Measurements from ENCODE around the gene DCLRE1B.

Gene DCLRE1B

DNA sequence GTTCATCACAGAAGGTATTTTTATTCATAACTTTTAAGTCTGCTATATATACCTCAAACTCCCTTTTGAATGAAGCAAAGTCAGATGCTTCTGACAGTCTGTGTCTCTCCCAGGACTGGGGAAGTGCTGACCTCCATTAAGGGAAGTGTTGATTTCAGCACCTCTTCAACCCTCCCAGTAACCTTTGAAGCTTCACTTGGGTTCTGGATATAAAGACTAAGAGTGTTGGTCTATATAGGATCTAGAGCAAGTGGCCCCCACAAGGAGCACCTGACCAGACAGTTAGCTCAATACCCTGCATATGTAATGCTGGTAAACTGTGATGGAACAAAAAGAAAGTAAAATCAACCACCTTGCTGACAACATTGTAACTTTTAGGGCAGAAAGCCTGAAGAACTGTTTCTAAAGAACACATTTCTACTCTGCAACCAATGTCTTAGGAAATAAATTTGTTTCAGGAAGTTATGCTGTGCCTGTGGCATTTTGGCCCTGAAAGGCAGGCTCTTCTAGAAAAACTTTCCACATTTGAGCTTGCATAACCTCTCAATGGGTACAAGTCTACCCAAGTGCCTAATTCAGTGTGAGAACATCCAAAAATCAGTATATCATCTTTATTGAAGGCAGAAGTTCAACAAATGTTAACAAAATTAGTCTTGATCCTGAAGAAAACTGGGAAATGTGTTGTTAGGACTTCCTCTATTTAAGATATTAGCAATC lies 32.7 kb upstream of the DCLRE1B start (continued):
- TF ChIP-seq, protein P1, sequence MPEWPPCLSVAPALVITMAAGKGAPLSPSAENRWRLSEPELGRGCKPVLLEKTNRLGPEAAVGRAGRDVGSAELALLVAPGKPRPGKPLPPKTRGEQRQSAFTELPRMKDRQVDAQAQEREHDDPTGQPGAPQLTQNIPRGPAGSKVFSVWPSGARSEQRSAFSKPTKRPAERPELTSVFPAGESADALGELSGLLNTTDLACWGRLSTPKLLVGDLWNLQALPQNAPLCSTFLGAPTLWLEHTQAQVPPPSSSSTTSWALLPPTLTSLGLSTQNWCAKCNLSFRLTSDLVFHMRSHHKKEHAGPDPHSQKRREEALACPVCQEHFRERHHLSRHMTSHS (tag by site-specific recombination; IDR thresholded peaks at IDR 0.05), result no peak

DNA sequence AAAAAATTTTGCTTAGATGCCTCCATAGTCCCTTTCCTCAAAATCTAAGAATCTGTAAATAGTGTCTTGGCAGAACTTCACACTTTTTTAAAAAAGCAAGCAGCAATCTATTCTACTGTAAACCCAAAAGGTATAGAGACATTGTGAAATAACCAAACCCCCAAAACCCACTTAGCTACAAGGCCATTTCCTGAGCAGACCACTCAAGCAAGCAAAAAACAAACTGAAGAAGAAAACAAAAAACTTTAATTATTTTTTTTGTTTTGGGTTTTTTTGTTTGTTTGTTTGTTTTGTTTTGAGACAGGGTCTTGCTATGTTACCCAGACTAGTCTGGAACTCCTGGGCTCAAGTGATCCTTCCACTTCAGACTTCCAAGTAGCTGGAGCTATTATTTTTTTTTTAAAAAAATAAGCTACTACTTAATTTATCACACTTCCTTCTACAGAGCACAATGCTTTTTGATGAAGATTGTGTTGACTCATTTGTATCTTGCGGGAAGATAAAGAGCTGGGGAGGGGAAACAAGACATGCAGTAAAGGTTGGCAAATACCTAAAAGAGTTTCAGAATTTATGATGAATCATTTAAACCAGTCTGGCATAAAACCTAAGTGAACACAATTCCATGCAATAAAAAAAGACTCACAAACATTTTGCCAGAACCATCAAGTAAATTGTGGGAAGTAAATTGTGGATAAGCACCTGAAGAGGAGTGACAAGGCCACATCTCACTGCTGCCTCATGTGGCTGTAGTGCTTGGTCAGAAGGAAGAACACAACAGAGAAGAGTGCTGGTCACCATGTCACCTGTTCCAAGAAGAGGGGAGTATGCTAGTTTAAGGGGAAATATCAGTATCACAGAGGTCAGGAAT lies 30.9 kb upstream of the DCLRE1B start:
- Histone ChIP-seq H3K4me3 (ENCODE audit: low read depth, low read length) (no peak overlapping the region), H3K36me3 (ENCODE audit: control insufficient read depth in 2 of 2, insufficient read depth in 1 of 2, low read length in 2 of 2) (no peaks in the 10 kb centered on the region), H3K27ac (ENCODE audit: extremely low read depth, low read depth, low read length) (no peak overlapping the region), H3K9me3 (ENCODE audit: control insufficient read depth, insufficient read depth, low read depth, low read length) (no peaks in the 10 kb centered on the region), H3K4me1 (ENCODE audit: control insufficient read depth, insufficient read depth, low read length) (no peaks in the 10 kb centered on the region)
- POLR2A ChIA-PET, result no interaction called here
- TF ChIP-seq ZNF184 (tag by site-specific recombination; IDR thresholded peaks at IDR 0.05), result no peak
- TF ChIP-seq HOXC10 (CRISPR knock-in tag; IDR thresholded peaks at IDR 0.05), result no peak
- TF ChIP-seq ZNF335 (tag by site-specific recombination; conservative IDR thresholded peaks at IDR 0.05), result no peak
- TF ChIP-seq ZNF596 (tag by site-specific recombination; IDR thresholded peaks at IDR 0.05), result no peak
- no peak for TF ChIP-seq BCL11B (tag by site-specific recombination; IDR thresholded peaks at IDR 0.05; ENCODE audit: low read depth)
- no peak for TF ChIP-seq PRDM1 (tag by site-specific recombination; IDR thresholded peaks at IDR 0.05)
- TF ChIP-seq ZNF423 (tag by site-specific recombination; IDR thresholded peaks at IDR 0.05), result no peak
- no peak for TF ChIP-seq ZNF623 (tag by site-specific recombination; IDR thresholded peaks at IDR 0.05)
- no peak for TF ChIP-seq ZBTB8A (tag by site-specific recombination; IDR thresholded peaks at IDR 0.05)
- TF ChIP-seq ZFHX2 (tag by site-specific recombination; conservative IDR thresholded peaks at IDR 0.05), result no peak
- TF ChIP-seq EGR2 (tag by site-specific recombination; IDR thresholded peaks at IDR 0.05; ENCODE audit: low read depth), result no peak
- CTCF ChIA-PET, result interaction anchor here (0.5 to 1.2 kb wide), 3 partner anchors 18 to 412 kb away, joined by 3 read pairs; partner anchors contain the start of gene AP4B1

DNA sequence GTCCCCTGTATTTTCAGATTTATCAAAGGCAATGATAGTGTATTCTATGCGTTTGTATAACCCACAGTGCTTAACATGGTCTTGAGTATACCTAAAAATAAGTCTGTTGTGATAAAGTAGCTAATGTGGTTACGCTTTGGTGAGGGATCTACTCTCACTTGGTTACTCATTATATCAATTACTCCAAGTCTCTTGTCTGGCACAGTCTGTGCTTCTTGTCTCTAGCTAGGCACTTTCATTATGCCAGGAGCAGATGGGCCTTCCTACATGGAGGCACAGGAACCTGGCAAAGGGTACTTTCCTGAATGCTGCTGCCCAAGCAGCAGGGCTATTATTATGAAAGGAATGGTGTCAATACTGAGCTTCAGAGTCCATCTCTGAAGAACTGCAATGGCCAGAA lies 29.4 kb upstream of the DCLRE1B start:
- no peak overlapping the region for H3K4me3 ChIP-seq (ENCODE audit: low read depth, low read length)
- H3K4me1 ChIP-seq (ENCODE audit: control insufficient read depth, insufficient read depth, low read length), result no peaks in the 10 kb centered on the region
- H3K9me3 ChIP-seq (ENCODE audit: control insufficient read depth, insufficient read depth, low read depth, low read length), result no peaks in the 10 kb centered on the region
- CTCF ChIA-PET, result interaction anchor here (0.6 kb wide), 3 partner anchors 55 to 1204 kb away, joined by 3 to 5 read pairs (median 4); partner anchors contain the start of gene AMPD1
- H3K27ac ChIP-seq (ENCODE audit: extremely low read depth, low read depth, low read length), result no peak overlapping the region
- POLR2A ChIA-PET, result no interaction called here
- no peaks in the 10 kb centered on the region for H3K36me3 ChIP-seq (ENCODE audit: control insufficient read depth in 2 of 2, insufficient read depth in 1 of 2, low read length in 2 of 2)
- TF ChIP-seq KLF7 (tag by site-specific recombination; IDR thresholded peaks at IDR 0.05; ENCODE audit: borderline replicate concordance) (no peak), ZNF302 (tag by site-specific recombination; IDR thresholded peaks at IDR 0.05; ENCODE audit: low read depth) (no peak), ZEB2 (tag by site-specific recombination; IDR thresholded peaks at IDR 0.05) (no peak), ZNF768 (tag by site-specific recombination; IDR thresholded peaks at IDR 0.05) (no peak), YY1 (tag by site-specific recombination; IDR thresholded peaks at IDR 0.05) (no peak), ZFP37 (tag by site-specific recombination; IDR thresholded peaks at IDR 0.05) (no peak), BCL11B (tag by site-specific recombination; IDR thresholded peaks at IDR 0.05; ENCODE audit: low read depth) (no peak), ZNF621 (tag by site-specific recombination; IDR thresholded peaks at IDR 0.05) (no peak), ZNF510 (tag by site-specific recombination; IDR thresholded peaks at IDR 0.05; ENCODE audit: insufficient replicate concordance) (no peak), ZNF549 (tag by site-specific recombination; IDR thresholded peaks at IDR 0.05) (no peak), GLI2 (tag by site-specific recombination; IDR thresholded peaks at IDR 0.05; ENCODE audit: borderline replicate concordance, low read depth) (no peak)
- TF ChIP-seq, protein P2, sequence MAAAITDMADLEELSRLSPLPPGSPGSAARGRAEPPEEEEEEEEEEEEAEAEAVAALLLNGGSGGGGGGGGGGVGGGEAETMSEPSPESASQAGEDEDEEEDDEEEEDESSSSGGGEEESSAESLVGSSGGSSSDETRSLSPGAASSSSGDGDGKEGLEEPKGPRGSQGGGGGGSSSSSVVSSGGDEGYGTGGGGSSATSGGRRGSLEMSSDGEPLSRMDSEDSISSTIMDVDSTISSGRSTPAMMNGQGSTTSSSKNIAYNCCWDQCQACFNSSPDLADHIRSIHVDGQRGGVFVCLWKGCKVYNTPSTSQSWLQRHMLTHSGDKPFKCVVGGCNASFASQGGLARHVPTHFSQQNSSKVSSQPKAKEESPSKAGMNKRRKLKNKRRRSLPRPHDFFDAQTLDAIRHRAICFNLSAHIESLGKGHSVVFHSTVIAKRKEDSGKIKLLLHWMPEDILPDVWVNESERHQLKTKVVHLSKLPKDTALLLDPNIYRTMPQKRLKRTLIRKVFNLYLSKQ (tag by site-specific recombination; IDR thresholded peaks at IDR 0.05; ENCODE audit: borderline replicate concordance), result no peak
- TF ChIP-seq, protein P3, sequence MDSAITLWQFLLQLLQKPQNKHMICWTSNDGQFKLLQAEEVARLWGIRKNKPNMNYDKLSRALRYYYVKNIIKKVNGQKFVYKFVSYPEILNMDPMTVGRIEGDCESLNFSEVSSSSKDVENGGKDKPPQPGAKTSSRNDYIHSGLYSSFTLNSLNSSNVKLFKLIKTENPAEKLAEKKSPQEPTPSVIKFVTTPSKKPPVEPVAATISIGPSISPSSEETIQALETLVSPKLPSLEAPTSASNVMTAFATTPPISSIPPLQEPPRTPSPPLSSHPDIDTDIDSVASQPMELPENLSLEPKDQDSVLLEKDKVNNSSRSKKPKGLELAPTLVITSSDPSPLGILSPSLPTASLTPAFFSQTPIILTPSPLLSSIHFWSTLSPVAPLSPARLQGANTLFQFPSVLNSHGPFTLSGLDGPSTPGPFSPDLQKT (IDR thresholded peaks at IDR 0.05; ENCODE audit: borderline replicate concordance, low read depth, low read length), result no peak
- TF ChIP-seq, protein P4, sequence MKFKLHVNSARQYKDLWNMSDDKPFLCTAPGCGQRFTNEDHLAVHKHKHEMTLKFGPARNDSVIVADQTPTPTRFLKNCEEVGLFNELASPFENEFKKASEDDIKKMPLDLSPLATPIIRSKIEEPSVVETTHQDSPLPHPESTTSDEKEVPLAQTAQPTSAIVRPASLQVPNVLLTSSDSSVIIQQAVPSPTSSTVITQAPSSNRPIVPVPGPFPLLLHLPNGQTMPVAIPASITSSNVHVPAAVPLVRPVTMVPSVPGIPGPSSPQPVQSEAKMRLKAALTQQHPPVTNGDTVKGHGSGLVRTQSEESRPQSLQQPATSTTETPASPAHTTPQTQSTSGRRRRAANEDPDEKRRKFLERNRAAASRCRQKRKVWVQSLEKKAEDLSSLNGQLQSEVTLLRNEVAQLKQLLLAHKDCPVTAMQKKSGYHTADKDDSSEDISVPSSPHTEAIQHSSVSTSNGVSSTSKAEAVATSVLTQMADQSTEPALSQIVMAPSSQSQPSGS (tag by site-specific recombination; IDR thresholded peaks at IDR 0.05; ENCODE audit: low read depth), result no peak
- TF ChIP-seq, protein P5, sequence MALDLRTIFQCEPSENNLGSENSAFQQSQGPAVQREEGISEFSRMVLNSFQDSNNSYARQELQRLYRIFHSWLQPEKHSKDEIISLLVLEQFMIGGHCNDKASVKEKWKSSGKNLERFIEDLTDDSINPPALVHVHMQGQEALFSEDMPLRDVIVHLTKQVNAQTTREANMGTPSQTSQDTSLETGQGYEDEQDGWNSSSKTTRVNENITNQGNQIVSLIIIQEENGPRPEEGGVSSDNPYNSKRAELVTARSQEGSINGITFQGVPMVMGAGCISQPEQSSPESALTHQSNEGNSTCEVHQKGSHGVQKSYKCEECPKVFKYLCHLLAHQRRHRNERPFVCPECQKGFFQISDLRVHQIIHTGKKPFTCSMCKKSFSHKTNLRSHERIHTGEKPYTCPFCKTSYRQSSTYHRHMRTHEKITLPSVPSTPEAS (tag by site-specific recombination; IDR thresholded peaks at IDR 0.05), result no peak

All from HEK293 (cell line).